Panc1 (cell line): Measurements from ENCODE around the gene TANK. TPM values are rescaled to one million over a fixed set of nuclear protein-coding genes. Genes with fewer than 3 reads are reported as not detected.

Experiments used
- ATAC-seq: fragments of 200-7000 bp; cut with Tn5 transposase; 2 replicates; pipeline ENCODE4 v1.9.1; 2020; ENCODE audit warnings: mild to moderate bottlenecking, moderate library complexity
- BruUV-seq: library from RNA; stranded (reverse); fragments of 400-500 nt; replicated peaks from 2 replicates; lab custom pipeline; 2021; lab: Mats Ljungman, UMichigan
- CTCF ChIA-PET: fragments of 300-600 bp; sonication (Branson Sonifier 250); formaldehyde crosslinking; loops from one replicate; lab custom pipeline; 2022; ENCODE audit warnings: antibody characterized with exemption; lab: Charles Lee
- POLR2A ChIA-PET: fragments of 300-600 bp; sonication (Branson Sonifier 250); formaldehyde crosslinking; loops from one replicate; lab custom pipeline; 2022; ENCODE audit warnings: antibody characterized with exemption; lab: Charles Lee
- DNase-seq: peaks from one replicate; pipeline ENCODE4 v3.0.0-alpha.2; 2010; ENCODE audit warnings: low read depth, low spot score
- H3K27ac ChIP-seq: 2 replicates; pipeline ENCODE4 v1.5.1; 2011; ENCODE audit warnings: mild to moderate bottlenecking, low read length, inconsistent platforms
- H3K27me3 ChIP-seq: fragments of 200-500 bp; sonication (Bioruptor generic); 2 replicates; pipeline ENCODE4 v1.6.0; 2014; ENCODE audit warnings: low read length, inconsistent platforms; ENCODE audit not compliant: control insufficient read depth, insufficient read depth
- H3K36me3 ChIP-seq: fragments of 200-500 bp; sonication (Bioruptor generic); 2 replicates; pipeline ENCODE4 v1.5.1; 2014; ENCODE audit warnings: inconsistent platforms, mild to moderate bottlenecking, low read length, moderate library complexity; ENCODE audit not compliant: control insufficient read depth, insufficient read depth
- H3K4me1 ChIP-seq: 2 replicates; pipeline ENCODE4 v1.5.1; 2011; ENCODE audit warnings: inconsistent platforms, mild to moderate bottlenecking, low read length, moderate library complexity; ENCODE audit not compliant: control insufficient read depth, insufficient read depth
- H3K4me3 ChIP-seq, 2 experiments: 2 replicates each; pipeline ENCODE4 v1.5.1; 2011 to 2012; ENCODE audit warnings: low read depth in 2 of 2, low read length in 2 of 2, mild to moderate bottlenecking in 2 of 2, inconsistent platforms in 1 of 2, moderate library complexity in 1 of 2
- H3K9me3 ChIP-seq: fragments of 200-500 bp; sonication (Bioruptor generic); 2 replicates; pipeline ENCODE4 v1.5.1; 2014; ENCODE audit warnings: low read depth, mild to moderate bottlenecking, inconsistent platforms, low read length, moderate library complexity; ENCODE audit not compliant: control insufficient read depth, insufficient read depth
- CTCF ChIP-seq: fragments of 450-650 bp; IDR thresholded peaks from 2 replicates; pipeline ENCODE4 v1.5.1; 2017; ENCODE audit warnings: mild to moderate bottlenecking
- POLR2AphosphoS5 ChIP-seq: IDR thresholded peaks from 2 replicates; pipeline ENCODE4 v1.6.1; 2012; ENCODE audit warnings: mild to moderate bottlenecking, low read depth, low read length, moderate library complexity
- REST ChIP-seq, 2 experiments: IDR thresholded peaks; 2 replicates each; pipeline ENCODE4 v1.6.1; 2011 to 2012; ENCODE audit warnings: low read depth in 2 of 2, control low read depth in 1 of 2, low read length in 1 of 2, mild to moderate bottlenecking in 1 of 2, moderate library complexity in 1 of 2; ENCODE audit not compliant: insufficient read depth in 1 of 2
- SIN3A ChIP-seq: IDR thresholded peaks from 2 replicates; pipeline ENCODE4 v1.6.1; 2012; ENCODE audit warnings: low read depth, mild to moderate bottlenecking, low read length, moderate library complexity, borderline replicate concordance; ENCODE audit not compliant: insufficient read depth
- TCF7L2 ChIP-seq: IDR thresholded peaks from 2 replicates; pipeline ENCODE4 v1.6.1; 2011; ENCODE audit warnings: mild to moderate bottlenecking, low read depth, low read length, inconsistent platforms
- in situ Hi-C: cut with HindIII; loops from 2 replicates; pipeline ENCODE4 v1.10.0; 2016; ENCODE audit warnings: low sequenced_read_pairs, low pct_unique_long_range_greater_than_20kb
- intact Hi-C: fragments of 100-400 bp; cut with micrococcal nuclease; formaldehyde crosslinking; loops from one replicate; pipeline ENCODE4 v1.10.0; 2022; ENCODE audit not compliant: unreplicated experiment
- total RNA-seq: library from RNA; stranded (reverse); gene quantifications from one replicate; pipeline ENCODE4 v1.2.1, GENCODE V29; 2021; ENCODE audit not compliant: unreplicated experiment

Gene TANK
- total RNA-seq, 1 experiment from 2014 or later, result 36.0 TPM

GRCh38 chr2:161208527-161209139 is 48.4 kb downstream of the TANK start:
- POLR2A ChIA-PET, result no interaction called here
- Histone ChIP-seq H3K27ac (no peak overlapping the region), H3K9me3 (no peaks in the 10 kb centered on the region), H3K4me1 (no peaks in the 10 kb centered on the region), H3K27me3 (no peaks in the 10 kb centered on the region), H3K36me3 (no peaks in the 10 kb centered on the region; the same call in 1 of the 2 replicates), H3K4me3 (no peak overlapping the region)
- no TSS peak for BruUV-seq
- CTCF ChIA-PET, result no interaction called here
- ATAC-seq (no peak), DNase-seq (no peak)
- intact Hi-C loops (no loop called here), in situ Hi-C loops (no loop called here)
- no peak for TF ChIP-seq REST (IDR thresholded peaks at IDR 0.05; ENCODE audit: insufficient read depth in 1 of 2, low read depth in 2 of 2, low read length in 1 of 2)

- no TSS peak for BruUV-seq
- CTCF ChIA-PET, result no interaction called here
- DNase-seq (no peak), ATAC-seq (no peak)
- Histone ChIP-seq H3K27ac (no peak overlapping the region), H3K4me1 (no peaks in the 10 kb centered on the region), H3K27me3 (no peaks in the 10 kb centered on the region), H3K9me3 (no peaks in the 10 kb centered on the region), H3K4me3 (no peak overlapping the region), H3K36me3 (no peaks in the 10 kb centered on the region; the same call in 1 of the 2 replicates)
- TF ChIP-seq POLR2AphosphoS5 (no peak), SIN3A (no peak), CTCF (no peak), TCF7L2 (no peak), REST (IDR thresholded peaks at IDR 0.05; ENCODE audit: insufficient read depth in 1 of 2, low read depth in 2 of 2, low read length in 1 of 2) (no peak)
- POLR2A ChIA-PET, result no interaction called here
- in situ Hi-C loops (no loop called here), intact Hi-C loops (no loop called here)
Observed at GRCh38 chr2:161209902-161210301, 49.7 kb downstream of the TANK start.
